ENCODE measurements around the gene GNB1L.

GRCh38 chr22:19873960-19874306 is 19.3 kb upstream of the GNB1L start:
- no peak for TF ChIP-seq GATA2 (IDR thresholded peaks at IDR 0.05; ENCODE audit: low read depth, low read length)
- TF ChIP-seq GATA3 (IDR thresholded peaks at IDR 0.05; ENCODE audit: low read depth, low read length): no peak

Measured in SH-SY5Y (cell line).